ENCODE results near the gene MAPKAPK2.

The MAPKAPK2 gene

GRCh38 chr1:206783506-206783905 lies 98.8 kb downstream of the MAPKAPK2 start:
- no peak for DNase-seq

All from activated CD4-positive, alpha-beta T cell treated with anti-CD3 and anti-CD28 coated beads for 1 hour (primary cell).